ENCODE results near the gene KRT80.

Gene KRT80

DNA sequence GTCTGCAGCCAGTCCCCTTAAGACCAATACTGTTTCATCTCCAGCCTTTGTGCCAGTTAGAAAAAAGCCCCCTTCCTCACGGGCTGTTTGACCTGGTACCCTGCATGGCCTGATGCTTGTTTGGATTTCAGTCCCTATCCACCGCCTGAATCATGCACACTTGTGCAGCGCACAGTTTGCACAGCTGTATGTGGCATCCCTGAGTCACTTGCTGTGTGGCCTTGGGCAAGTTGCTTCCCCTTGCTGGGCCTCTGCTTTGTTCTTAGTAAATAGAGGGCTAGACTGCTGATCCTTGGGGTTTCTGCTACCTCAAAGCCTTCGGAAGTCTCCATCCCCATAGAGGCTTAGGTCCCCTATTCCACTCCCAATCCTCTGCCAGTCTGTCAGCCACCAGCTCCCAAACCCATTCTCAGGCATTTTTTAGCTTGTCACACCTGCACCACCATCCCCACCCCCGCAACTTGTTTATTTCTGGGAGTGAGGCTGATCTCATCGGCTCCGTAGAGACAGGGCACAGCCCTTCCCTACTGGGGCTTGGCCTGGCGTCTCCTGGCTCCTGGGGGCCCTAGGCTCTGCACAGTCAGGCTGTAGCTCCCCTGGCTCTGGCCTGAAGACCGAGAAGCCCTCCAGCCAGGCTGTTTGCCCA, 8.8 kb downstream of the KRT80 start:
- in situ Hi-C loops (cut with HindIII; ENCODE audit: low sequenced_read_pairs), result no loop called here
- peak; percentile 38 for DNase-seq (ENCODE audit: low read depth, low spot score)
- no peak overlapping the region for H3K4me3 ChIP-seq (ENCODE audit: low read depth, low read length)
- TF ChIP-seq, protein P1, sequence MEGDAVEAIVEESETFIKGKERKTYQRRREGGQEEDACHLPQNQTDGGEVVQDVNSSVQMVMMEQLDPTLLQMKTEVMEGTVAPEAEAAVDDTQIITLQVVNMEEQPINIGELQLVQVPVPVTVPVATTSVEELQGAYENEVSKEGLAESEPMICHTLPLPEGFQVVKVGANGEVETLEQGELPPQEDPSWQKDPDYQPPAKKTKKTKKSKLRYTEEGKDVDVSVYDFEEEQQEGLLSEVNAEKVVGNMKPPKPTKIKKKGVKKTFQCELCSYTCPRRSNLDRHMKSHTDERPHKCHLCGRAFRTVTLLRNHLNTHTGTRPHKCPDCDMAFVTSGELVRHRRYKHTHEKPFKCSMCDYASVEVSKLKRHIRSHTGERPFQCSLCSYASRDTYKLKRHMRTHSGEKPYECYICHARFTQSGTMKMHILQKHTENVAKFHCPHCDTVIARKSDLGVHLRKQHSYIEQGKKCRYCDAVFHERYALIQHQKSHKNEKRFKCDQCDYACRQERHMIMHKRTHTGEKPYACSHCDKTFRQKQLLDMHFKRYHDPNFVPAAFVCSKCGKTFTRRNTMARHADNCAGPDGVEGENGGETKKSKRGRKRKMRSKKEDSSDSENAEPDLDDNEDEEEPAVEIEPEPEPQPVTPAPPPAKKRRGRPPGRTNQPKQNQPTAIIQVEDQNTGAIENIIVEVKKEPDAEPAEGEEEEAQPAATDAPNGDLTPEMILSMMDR (IDR thresholded peaks at IDR 0.05; ENCODE audit: low read depth, low read length), result no peak

DNA sequence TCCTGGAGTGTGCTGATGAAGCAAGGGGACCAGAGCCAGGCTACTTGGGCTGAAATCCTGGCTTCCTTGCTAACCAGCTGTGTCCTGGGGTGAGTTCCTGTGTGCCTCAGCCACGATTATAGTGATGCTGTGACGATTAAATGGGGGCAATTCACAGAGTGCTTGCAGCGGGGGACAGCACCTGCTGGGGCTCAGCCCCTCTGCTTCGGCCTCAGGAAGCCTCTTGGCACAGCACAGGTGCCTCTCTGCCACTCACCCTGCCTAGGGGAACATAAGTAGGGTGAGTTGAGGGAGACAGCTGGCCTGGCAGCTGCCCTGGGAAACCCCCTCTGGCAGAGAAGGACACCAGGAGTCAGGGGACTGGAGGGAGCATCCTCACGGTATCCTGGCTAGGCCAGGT, 9.4 kb downstream of the KRT80 start:
- DNase-seq (ENCODE audit: low read depth, low spot score), result no peak
- no peak overlapping the region for H3K4me3 ChIP-seq (ENCODE audit: low read depth, low read length)
- in situ Hi-C loops (cut with HindIII; ENCODE audit: low sequenced_read_pairs), result no loop called here
- TF ChIP-seq, protein P1 (IDR thresholded peaks at IDR 0.05; ENCODE audit: low read depth, low read length), result no peak

DNA sequence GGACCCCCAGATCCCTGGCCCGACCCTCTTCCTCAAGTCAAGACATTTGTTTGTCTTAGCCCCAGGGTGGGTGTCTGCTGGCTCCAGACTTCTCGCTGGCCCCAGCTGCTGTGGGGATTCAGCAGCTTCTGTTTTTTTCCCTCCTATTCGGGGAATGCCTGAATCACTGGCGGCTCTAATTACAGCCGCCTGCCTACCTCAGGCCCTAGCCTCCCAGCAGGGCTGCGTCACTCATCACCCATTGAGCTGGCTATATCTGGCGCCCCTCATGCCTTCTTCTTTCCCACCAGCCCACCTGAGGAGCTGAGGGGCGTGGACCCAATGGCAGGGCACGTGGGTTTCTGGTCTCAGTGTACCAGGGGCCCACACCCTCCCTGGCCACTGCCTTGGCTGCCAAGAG, 10.1 kb downstream of the KRT80 start:
- TF ChIP-seq, protein P1 (IDR thresholded peaks at IDR 0.05; ENCODE audit: low read depth, low read length), result no peak
- DNase-seq (ENCODE audit: low read depth, low spot score), result peak; percentile 92
- H3K4me3 ChIP-seq (ENCODE audit: low read depth, low read length), result no peak overlapping the region
- in situ Hi-C loops (cut with HindIII; ENCODE audit: low sequenced_read_pairs), result no loop called here

DNA sequence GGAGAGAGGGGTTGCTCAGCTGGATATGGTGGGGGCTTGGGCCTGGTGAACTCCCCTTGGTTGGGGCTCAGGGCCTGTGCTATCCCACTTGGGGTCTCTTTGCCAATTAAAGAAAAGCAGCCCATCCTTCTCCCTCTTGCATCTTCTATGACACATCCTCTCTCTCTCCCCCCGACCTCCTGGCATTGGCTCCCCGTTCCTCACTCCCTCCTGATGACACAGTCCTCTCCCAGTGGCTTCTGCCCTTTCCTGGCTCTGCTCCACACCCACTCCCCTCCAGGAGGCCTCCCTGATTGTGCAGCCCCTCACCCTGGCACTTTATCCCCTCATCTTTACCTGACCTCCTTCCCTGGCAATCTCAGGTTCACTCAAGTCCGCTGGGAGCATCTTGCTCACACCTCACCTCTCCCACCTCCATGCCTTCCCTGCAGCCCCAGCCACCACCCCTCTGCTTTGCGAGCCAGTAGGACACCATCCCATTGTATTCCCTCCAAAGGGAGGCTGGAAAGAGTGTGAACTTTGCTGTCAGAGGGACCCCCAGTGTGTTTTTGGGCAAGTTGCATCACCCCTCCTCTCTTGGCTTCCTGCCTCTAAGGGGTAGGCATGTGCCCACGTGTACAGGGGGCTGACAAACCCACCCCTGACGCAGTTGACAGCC, 10.7 kb downstream of the KRT80 start:
- no peak for DNase-seq (ENCODE audit: low read depth, low spot score)
- TF ChIP-seq, protein P1 (IDR thresholded peaks at IDR 0.05; ENCODE audit: low read depth, low read length), result no peak
- no peak overlapping the region for H3K4me3 ChIP-seq (ENCODE audit: low read depth, low read length)
- in situ Hi-C loops (cut with HindIII; ENCODE audit: low sequenced_read_pairs), result no loop called here

DNA sequence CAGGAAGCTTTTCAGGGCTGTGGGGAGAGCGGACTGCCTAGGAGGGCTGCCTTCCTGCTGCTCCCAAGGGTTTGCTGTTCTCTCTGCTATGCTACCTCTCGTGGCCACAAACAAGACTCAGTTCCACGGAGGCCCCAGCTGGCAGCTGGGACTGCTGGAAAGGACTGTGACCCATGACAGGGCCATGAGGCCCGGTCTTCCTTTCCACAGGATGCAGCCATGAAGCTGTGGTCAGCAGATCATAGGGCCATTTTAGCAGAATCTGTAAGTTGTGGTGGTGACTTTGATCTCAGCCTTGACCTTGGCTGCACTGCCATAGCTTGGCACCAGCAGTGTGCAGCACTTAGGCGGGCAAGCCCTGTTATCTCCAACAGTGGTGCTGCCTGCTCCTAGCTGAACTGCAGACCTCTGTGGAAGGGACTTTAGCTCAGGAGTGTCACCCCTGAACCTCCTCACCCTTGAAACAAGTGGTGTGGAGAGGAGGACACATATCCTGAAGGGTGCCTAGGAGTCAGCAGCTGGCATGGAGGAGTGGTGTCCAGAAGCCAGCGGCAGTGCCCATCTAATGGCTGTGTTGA, 12.3 kb downstream of the KRT80 start:
- in situ Hi-C loops (cut with HindIII; ENCODE audit: low sequenced_read_pairs), result no loop called here
- TF ChIP-seq, protein P1 (IDR thresholded peaks at IDR 0.05; ENCODE audit: low read depth, low read length), result no peak
- H3K4me3 ChIP-seq (ENCODE audit: low read depth, low read length), result no peak overlapping the region
- no peak for DNase-seq (ENCODE audit: low read depth, low spot score)

DNA sequence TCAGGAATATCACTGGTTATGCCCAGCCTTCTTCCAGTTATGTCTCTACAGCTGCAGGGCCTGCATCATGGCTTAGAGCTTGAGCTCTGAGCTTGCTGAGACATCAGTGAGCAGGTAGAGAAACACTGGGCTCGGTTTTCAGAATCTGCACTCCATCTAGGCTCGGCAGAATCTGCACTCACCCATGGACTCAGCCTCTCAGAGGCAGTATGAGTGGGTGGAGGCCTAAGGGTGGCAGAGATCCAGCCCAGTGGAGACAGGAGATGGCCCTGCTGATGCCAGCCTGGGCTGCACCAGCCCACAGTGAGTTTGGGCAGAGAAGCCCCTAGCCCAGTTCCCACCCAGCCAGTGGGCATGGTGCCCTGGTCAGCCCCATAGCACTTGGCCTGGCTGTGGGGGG, 12.8 kb downstream of the KRT80 start:
- no peak overlapping the region for H3K4me3 ChIP-seq (ENCODE audit: low read depth, low read length)
- in situ Hi-C loops (cut with HindIII; ENCODE audit: low sequenced_read_pairs), result no loop called here
- DNase-seq (ENCODE audit: low read depth, low spot score), result no peak
- TF ChIP-seq, protein P1 (IDR thresholded peaks at IDR 0.05; ENCODE audit: low read depth, low read length), result no peak
